Measurements from ENCODE around the gene ATXN7L2.

GRCh38 chr1:109501644-109502363 lies 18.1 kb downstream of the ATXN7L2 start:
- TF ChIP-seq CTCF (IDR thresholded peaks at IDR 0.05; ENCODE audit: low read length) (no peak), EZH2 (IDR thresholded peaks at IDR 0.05; ENCODE audit: borderline replicate concordance, low read length) (no peak)
